ENCODE data around the gene FUZ. TPM values are rescaled to one million over a fixed set of nuclear protein-coding genes. Genes with fewer than 3 reads are reported as not detected.

The FUZ gene
- total and polyA plus RNA-seq, 2 of the 4 experiments (the other 2 are of a cell fraction): 12.1 to 14.3 TPM

GRCh38 chr19:49852631-49853126 lies 39.6 kb upstream of the FUZ start:
- H4K8ac ChIP-seq (ENCODE audit: low read depth in 2 of 2, low read length in 2 of 2): no peak overlapping the region

More at GRCh38 chr19:49852631-49853126, 39.6 kb upstream of the FUZ start:
- Histone ChIP-seq H3K9me3 (ENCODE audit: control insufficient read depth, insufficient read depth, low read length) (no peaks in the 10 kb centered on the region), H2BK20ac (ENCODE audit: low read depth, low read length) (no peak overlapping the region), H3K4ac (ENCODE audit: low read depth, low read length) (no peak overlapping the region), H3K4me2 (ENCODE audit: low read depth, low read length) (peak overlapping the region; percentile 94), H3K4me3 (ENCODE audit: insufficient read depth, low read depth, low read length) (peak overlapping the region; percentile 60; the same call in 1 of the 2 replicates), H3K14ac (replicated peaks; ENCODE audit: low read depth, low read length) (peak overlapping the region; percentile 74; the same call in 1 of the 2 replicates), H3K23ac (ENCODE audit: low read depth, low read length) (peak overlapping the region; percentile 87), H2BK120ac (ENCODE audit: low read depth, low read length) (no peak overlapping the region), H4K5ac (ENCODE audit: low read depth, low read length) (no peak overlapping the region), H2BK15ac (ENCODE audit: low read depth, low read length) (no peak overlapping the region), H3K56ac (ENCODE audit: extremely low read depth, insufficient read depth, low read length) (no peak overlapping the region), H4K91ac (ENCODE audit: insufficient read depth, low read depth, low read length) (no peak overlapping the region), H3K9ac (ENCODE audit: low read depth, low read length) (no peak overlapping the region), H2BK5ac (ENCODE audit: low read depth, low read length, poor library complexity, severe bottlenecking) (no peak overlapping the region), H4K20me1 (ENCODE audit: insufficient read depth, low read length) (peaks cover 69% of the 10 kb centered on the region), H3K9me1 (ENCODE audit: insufficient read depth, low read length) (peaks cover 13% of the 10 kb centered on the region), H3K36me3 (ENCODE audit: control insufficient read depth, insufficient read depth, low read length) (peaks cover 36% of the 10 kb centered on the region), H3K4me1 (ENCODE audit: control insufficient read depth, insufficient read depth, low read length) (peaks cover 16% of the 10 kb centered on the region), H2AK9ac (replicated peaks; ENCODE audit: low read depth, low read length, poor library complexity) (peak overlapping the region; percentile 81), H3K27ac (ENCODE audit: insufficient read depth, low read length) (no peak overlapping the region), H3K18ac (ENCODE audit: low read depth, low read length) (no peak overlapping the region), H2AK5ac (ENCODE audit: low read depth, low read length) (no peak overlapping the region), H2AFZ (replicated peaks; ENCODE audit: low read length, poor library complexity) (no peak overlapping the region), H3K27me3 (ENCODE audit: control insufficient read depth, insufficient read depth, low read length) (no peaks in the 10 kb centered on the region), H3K79me1 (ENCODE audit: low read depth in 1 of 2, low read length in 2 of 2) (peaks cover 25 to 83% of the 10 kb centered on the region in 2 experiments)
- TSS peak; percentile 68 for BruUV-seq (replicated peaks)
- TF ChIP-seq RAD21 (IDR thresholded peaks at IDR 0.05; ENCODE audit: low read length): no peak
- TF ChIP-seq SMC3 (IDR thresholded peaks at IDR 0.05; ENCODE audit: low read depth, low read length): no peak
- TF ChIP-seq CHD1 (IDR thresholded peaks at IDR 0.05; ENCODE audit: low read depth, low read length): no peak
- TF ChIP-seq MAFK (IDR thresholded peaks at IDR 0.05; ENCODE audit: low read depth, low read length): no peak
- no peak for TF ChIP-seq BHLHE40 (IDR thresholded peaks at IDR 0.05; ENCODE audit: low read depth, low read length)
- no peak for TF ChIP-seq POLR2A (IDR thresholded peaks at IDR 0.05; ENCODE audit: low read depth, low read length)
- TF ChIP-seq CEBPB (IDR thresholded peaks at IDR 0.05; ENCODE audit: low read depth, low read length): no peak
- TF ChIP-seq ELK1 (IDR thresholded peaks at IDR 0.05; ENCODE audit: borderline replicate concordance, low read depth, low read length): no peak
- no peak for TF ChIP-seq FOS (IDR thresholded peaks at IDR 0.05; ENCODE audit: low read depth, low read length)
- no peak for TF ChIP-seq USF2 (IDR thresholded peaks at IDR 0.05; ENCODE audit: low read depth, low read length)
- no peak for TF ChIP-seq CTCF (conservative IDR thresholded peaks at IDR 0.05; ENCODE audit: low read depth, low read length)
- TF ChIP-seq RFX5 (IDR thresholded peaks at IDR 0.05; ENCODE audit: low read depth, low read length): no peak
- no peak for TF ChIP-seq RCOR1 (IDR thresholded peaks at IDR 0.05; ENCODE audit: insufficient replicate concordance, low read length)
- TF ChIP-seq MXI1 (IDR thresholded peaks at IDR 0.05; ENCODE audit: borderline replicate concordance, low read depth, low read length): no peak
- TF ChIP-seq NFE2L2 (IDR thresholded peaks at IDR 0.05; ENCODE audit: low read depth, low read length): no peak
- no peak for TF ChIP-seq MAZ (IDR thresholded peaks at IDR 0.05; ENCODE audit: borderline replicate concordance, low read depth, low read length)
- CTCF ChIA-PET: interaction anchor here (0.7 kb wide), 1 partner anchor 12 kb away, joined by 3 read pairs; no protein-coding TSS in a partner anchor
- dilution Hi-C loops (cut with HindIII; ENCODE audit: low sequenced_read_pairs, unreplicated experiment): no loop called here
- DNase-seq (peak; percentile 22), ATAC-seq (ENCODE audit: low read depth) (no peak)
- POLR2A ChIA-PET (ENCODE audit: unreplicated experiment): no interaction called here
- in situ Hi-C loops (cut with MboI; ENCODE audit: low sequenced_read_pairs): loop anchor here (10.0 kb wide), 1 partner anchor 168 kb away; the partner anchor contains the start of gene ADM5
- intact Hi-C loops (cut with micrococcal nuclease): no loop called here
- WGBS, 2 experiments (ENCODE audit: extremely low coverage in 2 of 2, insufficient read length in 1 of 2): 40% methylated on average over 1 of the region's 14 CpGs; no CpG with 5 or more reads in 1 of the 2 experiments

Measured in IMR-90 (cell line).